Neuronal stem cell (in vitro differentiated cells): ENCODE data around the gene ETFDH.
"Not testable (repeated sequence)": the region's sequence is repeated elsewhere in the genome, so short reads cannot be mapped to it uniquely, and the experiment has no call there.

Experiments used
- DNase-seq: peaks from one replicate; pipeline ENCODE4 v3.0.0-alpha.2; 2013; ENCODE audit warnings: low spot score
- H2AFZ ChIP-seq: one replicate; pipeline ENCODE4 v1.6.1; 2013; ENCODE audit warnings: mild to moderate bottlenecking, low read length, inconsistent platforms
- H2AK5ac ChIP-seq: 2 replicates; pipeline ENCODE4 v1.6.1; 2013; ENCODE audit warnings: low read depth, mild to moderate bottlenecking, inconsistent platforms, low read length, moderate library complexity, mixed read lengths
- H2BK120ac ChIP-seq: 2 replicates; pipeline ENCODE4 v1.6.1; 2013; ENCODE audit warnings: low read depth, mild to moderate bottlenecking, inconsistent platforms, low read length, moderate library complexity, mixed read lengths
- H2BK12ac ChIP-seq: one replicate; pipeline ENCODE4 v1.6.1; 2013; ENCODE audit warnings: low read length, inconsistent platforms
- H2BK15ac ChIP-seq: 2 replicates; pipeline ENCODE4 v1.6.1; 2013; ENCODE audit warnings: mild to moderate bottlenecking, low read length, inconsistent platforms, mixed read lengths
- H2BK5ac ChIP-seq: one replicate; pipeline ENCODE4 v1.6.1; 2013; ENCODE audit warnings: inconsistent platforms, mild to moderate bottlenecking, low read length, moderate library complexity
- H3K14ac ChIP-seq: one replicate; pipeline ENCODE4 v1.6.1; 2013; ENCODE audit warnings: low read length, inconsistent platforms
- H3K18ac ChIP-seq: 2 replicates; pipeline ENCODE4 v1.6.1; 2013; ENCODE audit warnings: low read length, inconsistent platforms
- H3K23ac ChIP-seq: 2 replicates; pipeline ENCODE4 v1.6.1; 2013; ENCODE audit warnings: low read depth, mild to moderate bottlenecking, mixed read lengths, low read length, inconsistent platforms; ENCODE audit not compliant: poor library complexity
- H3K27ac ChIP-seq: replicated peaks from 3 replicates; pipeline ENCODE4 v1.5.1; 2013; ENCODE audit warnings: low read length, inconsistent platforms
- H3K27me3 ChIP-seq, 3 experiments: 2 replicates each; pipeline ENCODE4 v1.6.1; 2013; ENCODE audit warnings: low read length in 3 of 3, mild to moderate bottlenecking in 2 of 3, inconsistent platforms in 1 of 3, low read depth in 1 of 3, mixed read lengths in 1 of 3, moderate library complexity in 1 of 3; ENCODE audit not compliant: control insufficient read depth in 3 of 3, insufficient read depth in 3 of 3
- H3K36me3 ChIP-seq, 2 donors: replicated peaks in 1 of 2; 2 replicates each; pipeline ENCODE4 v1.6.1; 2013; ENCODE audit warnings: low read length in 2 of 2; ENCODE audit not compliant: control insufficient read depth in 2 of 2, insufficient read depth in 2 of 2
- H3K4ac ChIP-seq: 2 replicates; pipeline ENCODE4 v1.6.1; 2013; ENCODE audit warnings: inconsistent platforms, mild to moderate bottlenecking, low read length, moderate library complexity
- H3K4me1 ChIP-seq, 2 donors: 1 replicate in 1 of 2; 2 replicates in 1 of 2; pipeline ENCODE4 v1.6.1; 2013; ENCODE audit warnings: low read length in 2 of 2, low read depth in 1 of 2; ENCODE audit not compliant: control insufficient read depth in 2 of 2, insufficient read depth in 1 of 2
- H3K4me2 ChIP-seq: one replicate; pipeline ENCODE4 v1.6.1; 2013; ENCODE audit warnings: mild to moderate bottlenecking, low read length, inconsistent platforms; ENCODE audit not compliant: insufficient read depth, poor library complexity, severe bottlenecking
- H3K4me3 ChIP-seq, 2 donors: 2 replicates each; pipeline ENCODE4 v1.5.1; 2013; ENCODE audit warnings: low read length in 2 of 2, mild to moderate bottlenecking in 2 of 2, inconsistent platforms in 1 of 2, moderate library complexity in 1 of 2
- H3K79me1 ChIP-seq: one replicate; pipeline ENCODE4 v1.6.1; 2013; ENCODE audit warnings: low read depth, mild to moderate bottlenecking, inconsistent platforms, low read length, moderate library complexity
- H3K9ac ChIP-seq: one replicate; pipeline ENCODE4 v1.6.1; 2013; ENCODE audit warnings: mild to moderate bottlenecking, low read depth, low read length, inconsistent platforms; ENCODE audit not compliant: poor library complexity
- H3K9me3 ChIP-seq, 2 donors: replicated peaks in 1 of 2; 2 replicates each; pipeline versions ENCODE3 to v1.6.1; 2013; ENCODE audit warnings: low read length in 2 of 2, mild to moderate bottlenecking in 2 of 2, inconsistent platforms in 1 of 2, low read depth in 1 of 2, mixed read lengths in 1 of 2, moderate library complexity in 1 of 2; ENCODE audit not compliant: control insufficient read depth in 2 of 2, insufficient read depth in 1 of 2
- H4K8ac ChIP-seq: one replicate; pipeline ENCODE4 v1.6.1; 2013; ENCODE audit warnings: low read depth, mild to moderate bottlenecking, inconsistent platforms, low read length, moderate library complexity
- H4K91ac ChIP-seq: one replicate; pipeline ENCODE4 v1.6.1; 2013; ENCODE audit warnings: low read length, low read depth, mild to moderate bottlenecking, inconsistent platforms; ENCODE audit not compliant: poor library complexity
- WGBS, 2 donors: extraction: QIAGEN DNeasy Blood & Tissue Kit; methylation state at CpG; one replicate each; pipeline ENCODE4 v1.1.7; 2013; ENCODE audit warnings: missing lambda C conversion rate in 2 of 2, mixed read lengths in 1 of 2; ENCODE audit not compliant: insufficient read length in 2 of 2, insufficient replicate concordance in 1 of 2; ENCODE audit errors: extremely low coverage in 2 of 2; 5-methylcytosine and 5-hydroxymethylcytosine counted together

ETFDH gene

GRCh38 chr4:158663707-158664625 lies 8.1 kb upstream of the ETFDH start:
- H3K27ac ChIP-seq, H3K79me1 ChIP-seq, H2AFZ ChIP-seq, H2BK5ac ChIP-seq, H3K18ac ChIP-seq, H3K9ac ChIP-seq, H3K14ac ChIP-seq, H4K8ac ChIP-seq, H3K4ac ChIP-seq, H3K4me2 ChIP-seq, H3K4me1 ChIP-seq, H4K91ac ChIP-seq, H2BK12ac ChIP-seq, DNase-seq, H2AK5ac ChIP-seq, H2BK120ac ChIP-seq, H3K4me3 ChIP-seq, H2BK15ac ChIP-seq, H3K23ac ChIP-seq, H3K9me3 ChIP-seq, H3K27me3 ChIP-seq: not testable (repeated sequence)
- H3K36me3 ChIP-seq: peaks cover 3 to 43% of the 10 kb centered on the region in 2 donors
- no CpG with 5 or more reads among the region's 8 CpGs for WGBS, 2 donors

DNA sequence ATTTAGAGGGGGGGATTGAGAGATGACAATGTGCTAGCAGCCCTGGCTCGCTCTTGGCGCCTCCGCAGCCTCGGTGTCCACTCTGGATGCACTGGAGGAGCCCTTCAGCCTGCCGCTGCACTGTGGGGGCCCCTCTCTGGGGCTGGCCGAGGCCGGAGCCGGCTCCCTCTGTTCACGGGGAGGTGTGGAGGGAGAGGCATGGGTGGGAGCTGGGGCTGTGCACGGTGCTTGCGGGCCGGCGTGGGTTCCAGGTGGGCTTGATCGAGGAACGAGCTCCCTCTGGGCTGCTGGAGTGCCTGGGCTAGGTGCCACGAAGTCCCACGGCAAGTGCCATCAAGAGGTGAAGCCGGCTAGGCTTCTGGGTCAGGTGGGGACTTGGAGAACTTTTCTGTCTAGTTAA lies 7.3 kb upstream of the ETFDH start:
- Histone ChIP-seq H3K27me3 (no peaks in the 10 kb centered on the region), H3K23ac (no peak overlapping the region), H3K4ac (no peak overlapping the region), H3K4me1 (no peaks in the 10 kb centered on the region), H2BK12ac (no peak overlapping the region), H3K79me1 (peaks cover 2% of the 10 kb centered on the region), H4K91ac (no peak overlapping the region), H3K4me3 (no peak overlapping the region), H2AFZ (no peak overlapping the region), H2AK5ac (no peak overlapping the region), H2BK120ac (no peak overlapping the region), H3K18ac (peak overlapping the region; percentile 64), H4K8ac (no peak overlapping the region), H3K9ac (no peak overlapping the region), H3K36me3 (peaks cover 5 to 51% of the 10 kb centered on the region in 2 donors), H3K9me3 (no peaks in the 10 kb centered on the region), H3K14ac (no peak overlapping the region), H3K4me2 (no peak overlapping the region), H3K27ac (no peak overlapping the region), H2BK15ac (no peak overlapping the region), H2BK5ac (no peak overlapping the region)
- no CpG with 5 or more reads among the region's 18 CpGs for WGBS, 2 donors
- no peak for DNase-seq

DNA sequence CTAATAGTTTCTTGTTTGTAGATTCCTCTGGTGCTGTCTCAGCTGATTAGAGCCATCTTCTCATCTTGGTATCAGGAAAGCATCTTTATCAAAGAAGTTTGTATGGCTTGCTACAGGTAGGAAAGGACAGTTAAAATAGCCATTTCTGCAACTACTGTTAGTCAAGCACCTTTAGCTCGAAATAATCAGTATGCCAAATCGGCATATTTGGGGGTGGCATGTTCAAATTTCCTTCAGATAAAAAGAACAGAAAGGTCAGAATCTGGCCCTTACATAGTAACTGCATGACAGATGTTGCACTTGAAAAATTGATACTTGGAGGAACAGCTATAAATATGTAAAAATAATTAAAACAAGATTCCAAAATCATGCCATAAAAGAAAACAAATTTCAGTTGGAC lies 5.2 kb upstream of the ETFDH start:
- H3K14ac ChIP-seq: no peak overlapping the region
- H3K9me3 ChIP-seq: no peaks in the 10 kb centered on the region
- no peak overlapping the region for H3K4ac ChIP-seq
- H2AFZ ChIP-seq: no peak overlapping the region
- H2BK15ac ChIP-seq: no peak overlapping the region
- no peak overlapping the region for H3K27ac ChIP-seq
- peaks cover 5% of the 10 kb centered on the region for H3K79me1 ChIP-seq
- no peak overlapping the region for H3K18ac ChIP-seq
- no peak overlapping the region for H4K91ac ChIP-seq
- no peak overlapping the region for H2AK5ac ChIP-seq
- no peak overlapping the region for H3K9ac ChIP-seq
- H4K8ac ChIP-seq: no peak overlapping the region
- H2BK5ac ChIP-seq: no peak overlapping the region
- DNase-seq: no peak
- H3K4me2 ChIP-seq: no peak overlapping the region
- H2BK120ac ChIP-seq: no peak overlapping the region
- H3K27me3 ChIP-seq: no peaks in the 10 kb centered on the region
- H3K4me3 ChIP-seq: no peak overlapping the region
- no peak overlapping the region for H3K23ac ChIP-seq
- peaks cover 5 to 51% of the 10 kb centered on the region in 2 donors for H3K36me3 ChIP-seq
- H3K4me1 ChIP-seq: no peaks in the 10 kb centered on the region
- no CpG with 5 or more reads among the region's 2 CpGs for WGBS, 2 donors
- no peak overlapping the region for H2BK12ac ChIP-seq

DNA sequence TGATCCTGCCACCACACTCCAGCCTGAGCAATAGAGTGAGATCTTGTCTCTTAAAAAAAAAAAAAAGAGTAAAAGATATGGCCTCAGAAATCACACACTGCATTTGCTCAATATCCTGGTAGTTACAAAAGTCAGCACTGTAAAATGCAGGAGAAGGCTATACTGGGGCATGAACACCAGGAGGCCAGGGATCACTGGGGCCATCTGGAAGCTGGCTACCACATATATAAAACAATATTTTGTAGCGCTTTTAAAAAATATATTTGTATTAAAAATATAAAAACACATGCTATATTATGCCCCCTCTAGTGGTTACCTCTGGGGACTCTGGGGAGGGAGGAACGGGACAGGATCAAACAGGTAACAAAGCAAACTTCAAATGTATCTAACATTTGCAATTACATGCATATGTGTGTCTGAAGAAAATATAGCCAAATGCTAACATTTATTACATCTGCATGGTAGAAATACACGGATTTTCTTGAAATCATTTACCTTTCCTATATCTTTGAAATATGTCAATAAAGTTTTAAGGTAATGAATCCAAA lies 4.4 kb upstream of the ETFDH start:
- H2BK15ac ChIP-seq: no peak overlapping the region
- H3K14ac ChIP-seq: no peak overlapping the region
- H2AK5ac ChIP-seq: no peak overlapping the region
- no peak overlapping the region for H3K4me2 ChIP-seq
- no peak overlapping the region for H3K9ac ChIP-seq
- peaks cover 5% of the 10 kb centered on the region for H3K79me1 ChIP-seq
- H2BK5ac ChIP-seq: no peak overlapping the region
- H3K4me3 ChIP-seq: no peak overlapping the region
- H3K4me1 ChIP-seq: peaks cover 0 to 2% of the 10 kb centered on the region in 2 donors
- no peak overlapping the region for H2BK12ac ChIP-seq
- no peak overlapping the region for H3K18ac ChIP-seq
- no peak overlapping the region for H3K27ac ChIP-seq
- no peak overlapping the region for H4K8ac ChIP-seq
- no peak overlapping the region for H2AFZ ChIP-seq
- no peaks in the 10 kb centered on the region for H3K27me3 ChIP-seq
- H3K23ac ChIP-seq: no peak overlapping the region
- H3K9me3 ChIP-seq: no peaks in the 10 kb centered on the region
- no CpG with 5 or more reads among the region's 3 CpGs for WGBS, 2 donors
- no peak overlapping the region for H4K91ac ChIP-seq
- no peak for DNase-seq
- H3K4ac ChIP-seq: no peak overlapping the region
- H2BK120ac ChIP-seq: no peak overlapping the region
- H3K36me3 ChIP-seq: peaks cover 5 to 51% of the 10 kb centered on the region in 2 donors
